Astrocyte of the cerebellum (primary cell): ENCODE results near the gene TMEM219.
A peak's percentile ranks its signal among the peaks of the same experiment; 100 is the strongest.

Experiments
- DNase-seq: peaks from one replicate; pipeline ENCODE4 v3.0.0-alpha.2; 2011; ENCODE audit warnings: low read depth
- H3K4me3 ChIP-seq: 2 replicates; pipeline ENCODE4 v1.5.1; 2011; ENCODE audit warnings: mild to moderate bottlenecking, low read depth, low read length, moderate library complexity
- CTCF ChIP-seq: IDR thresholded peaks from 2 replicates; pipeline ENCODE4 v1.5.1; 2012; ENCODE audit warnings: low read length, low read depth, moderate library complexity, mild to moderate bottlenecking; ENCODE audit errors: missing control alignments
- in situ Hi-C: cut with HindIII; loops from 2 replicates; pipeline ENCODE4 v1.10.0; 2017; ENCODE audit warnings: low sequenced_read_pairs

Gene TMEM219

GRCh38 chr16:30003670-30004423 is 42.0 kb downstream of the TMEM219 start:
- TF ChIP-seq CTCF = no peak
- no peak overlapping the region for H3K4me3 ChIP-seq
- DNase-seq = no peak
- in situ Hi-C loops = no loop called here

GRCh38 chr16:30004424-30004776 is 42.5 kb downstream of the TMEM219 start:
- in situ Hi-C loops = no loop called here
- no peak for TF ChIP-seq CTCF
- DNase-seq = no peak
- no peak overlapping the region for H3K4me3 ChIP-seq

GRCh38 chr16:30004811-30005242 is 42.9 kb downstream of the TMEM219 start:
- no peak for DNase-seq
- in situ Hi-C loops = no loop called here
- TF ChIP-seq CTCF = no peak
- no peak overlapping the region for H3K4me3 ChIP-seq

- no peak overlapping the region for H3K4me3 ChIP-seq
- in situ Hi-C loops = no loop called here
- peak; percentile 93 for TF ChIP-seq CTCF
- DNase-seq = no peak
Observed at GRCh38 chr16:30005341-30006094, 43.6 kb downstream of the TMEM219 start.

GRCh38 chr16:30006095-30006473 is 44.2 kb downstream of the TMEM219 start:
- no peak for DNase-seq
- in situ Hi-C loops = no loop called here
- no peak overlapping the region for H3K4me3 ChIP-seq
- TF ChIP-seq CTCF = no peak

GRCh38 chr16:30006659-30007377 is 44.9 kb downstream of the TMEM219 start:
- in situ Hi-C loops = no loop called here
- TF ChIP-seq CTCF = no peak
- DNase-seq = no peak
- H3K4me3 ChIP-seq = no peak overlapping the region
